Breast epithelium (tissue), 3 donors: ENCODE results near the gene TDRD5.

Experiments
- POLR2A ChIP-seq: fragments of 450-650 bp; IDR thresholded peaks from one replicate; pipeline ENCODE4 v1.6.1; 2016; ENCODE audit warnings: antibody characterized with exemption, mild to moderate bottlenecking, moderate library complexity
- POLR2AphosphoS5 ChIP-seq, 3 donors: sonication (generic); formaldehyde crosslinking; IDR thresholded peaks; one replicate each; pipeline ENCODE4 v1.6.1; 2017; ENCODE audit warnings: antibody characterized with exemption in 3 of 3
- TF ChIP-seq, protein P1 (sequence below), 3 donors: fragments of 450-650 bp; IDR thresholded peaks; one replicate each; pipeline ENCODE4 v1.5.1; 2016 to 2017; ENCODE audit warnings: antibody characterized with exemption in 3 of 3, mild to moderate bottlenecking in 3 of 3, moderate library complexity in 3 of 3

- TF ChIP-seq, protein P1, sequence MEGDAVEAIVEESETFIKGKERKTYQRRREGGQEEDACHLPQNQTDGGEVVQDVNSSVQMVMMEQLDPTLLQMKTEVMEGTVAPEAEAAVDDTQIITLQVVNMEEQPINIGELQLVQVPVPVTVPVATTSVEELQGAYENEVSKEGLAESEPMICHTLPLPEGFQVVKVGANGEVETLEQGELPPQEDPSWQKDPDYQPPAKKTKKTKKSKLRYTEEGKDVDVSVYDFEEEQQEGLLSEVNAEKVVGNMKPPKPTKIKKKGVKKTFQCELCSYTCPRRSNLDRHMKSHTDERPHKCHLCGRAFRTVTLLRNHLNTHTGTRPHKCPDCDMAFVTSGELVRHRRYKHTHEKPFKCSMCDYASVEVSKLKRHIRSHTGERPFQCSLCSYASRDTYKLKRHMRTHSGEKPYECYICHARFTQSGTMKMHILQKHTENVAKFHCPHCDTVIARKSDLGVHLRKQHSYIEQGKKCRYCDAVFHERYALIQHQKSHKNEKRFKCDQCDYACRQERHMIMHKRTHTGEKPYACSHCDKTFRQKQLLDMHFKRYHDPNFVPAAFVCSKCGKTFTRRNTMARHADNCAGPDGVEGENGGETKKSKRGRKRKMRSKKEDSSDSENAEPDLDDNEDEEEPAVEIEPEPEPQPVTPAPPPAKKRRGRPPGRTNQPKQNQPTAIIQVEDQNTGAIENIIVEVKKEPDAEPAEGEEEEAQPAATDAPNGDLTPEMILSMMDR (IDR thresholded peaks at IDR 0.05), result no peak
- no peak for TF ChIP-seq POLR2A
- no peak for TF ChIP-seq POLR2AphosphoS5 (IDR thresholded peaks at IDR 0.05)
Observed at GRCh38 chr1:179591253-179591591, 410 bp upstream of the TDRD5 start.
